IMR-90 (cell line): ENCODE results near the gene CGRRF1. TPM values are rescaled to one million over a fixed set of nuclear protein-coding genes. Genes with fewer than 3 reads are reported as not detected.

Source experiments
- ATAC-seq: fragments of 200-7000 bp; cut with Tn5 transposase; 2 replicates; pipeline ENCODE4 v1.9.1; 2020; ENCODE audit warnings: low read depth, mild to moderate bottlenecking, moderate library complexity
- BruUV-seq: library from RNA; stranded (reverse); fragments of 400-500 nt; replicated peaks from 2 replicates; lab custom pipeline; 2021; lab: Mats Ljungman, UMichigan
- CTCF ChIA-PET: fragments of 300-600 bp; formaldehyde crosslinking; extraction: SDS; loops from one replicate; lab custom pipeline; 2021; ENCODE audit warnings: antibody characterized with exemption; lab: Yijun Ruan, JAX
- POLR2A ChIA-PET: fragments of 300-600 bp; sonication (Branson Sonifier 250); formaldehyde crosslinking; loops from one replicate; lab custom pipeline; 2022; ENCODE audit warnings: antibody characterized with exemption; ENCODE audit not compliant: unreplicated experiment; lab: Charles Lee
- DNase-seq: peaks from one replicate; pipeline ENCODE4 v3.0.0; 2013
- H2AFZ ChIP-seq: replicated peaks from 2 replicates; pipeline ENCODE3; 2013; ENCODE audit warnings: low read length, mild to moderate bottlenecking; ENCODE audit not compliant: poor library complexity
- H2AK5ac ChIP-seq: 2 replicates; pipeline ENCODE4 v1.6.1; 2013; ENCODE audit warnings: low read depth, low read length, inconsistent platforms
- H2AK9ac ChIP-seq: replicated peaks from 2 replicates; pipeline ENCODE3; 2013; ENCODE audit warnings: mild to moderate bottlenecking, low read depth, low read length, moderate library complexity; ENCODE audit not compliant: poor library complexity
- H2BK120ac ChIP-seq: 2 replicates; pipeline ENCODE4 v1.6.1; 2013; ENCODE audit warnings: low read depth, low read length, inconsistent platforms
- H2BK15ac ChIP-seq: 3 replicates; pipeline ENCODE4 v1.6.1; 2013; ENCODE audit warnings: low read depth, low read length, inconsistent platforms
- H2BK20ac ChIP-seq: 2 replicates; pipeline ENCODE4 v1.6.1; 2013; ENCODE audit warnings: low read depth, mild to moderate bottlenecking, inconsistent platforms, low read length, moderate library complexity
- H2BK5ac ChIP-seq: 2 replicates; pipeline ENCODE4 v1.6.1; 2013; ENCODE audit warnings: mild to moderate bottlenecking, low read depth, low read length, inconsistent platforms; ENCODE audit not compliant: poor library complexity, severe bottlenecking
- H3K14ac ChIP-seq: replicated peaks from 2 replicates; pipeline ENCODE4 v1.6.1; 2013; ENCODE audit warnings: low read depth, low read length, inconsistent platforms
- H3K18ac ChIP-seq: 2 replicates; pipeline ENCODE4 v1.6.1; 2013; ENCODE audit warnings: low read depth, low read length, control low read depth
- H3K23ac ChIP-seq: 2 replicates; pipeline ENCODE4 v1.6.1; 2013; ENCODE audit warnings: low read depth, low read length, inconsistent platforms
- H3K27ac ChIP-seq: 2 replicates; pipeline ENCODE4 v1.5.1; 2013; ENCODE audit warnings: mild to moderate bottlenecking, control low read depth, low read length; ENCODE audit not compliant: insufficient read depth
- H3K27me3 ChIP-seq: 2 replicates; pipeline ENCODE4 v1.6.1; 2013; ENCODE audit warnings: low read length; ENCODE audit not compliant: control insufficient read depth, insufficient read depth
- H3K36me3 ChIP-seq: 2 replicates; pipeline ENCODE4 v1.6.1; 2013; ENCODE audit warnings: low read length, mixed read lengths; ENCODE audit not compliant: control insufficient read depth, insufficient read depth
- H3K4ac ChIP-seq: 2 replicates; pipeline ENCODE4 v1.6.1; 2013; ENCODE audit warnings: low read depth, low read length, inconsistent platforms
- H3K4me1 ChIP-seq: 2 replicates; pipeline ENCODE4 v1.6.1; 2013; ENCODE audit warnings: low read length, mixed read lengths; ENCODE audit not compliant: control insufficient read depth, insufficient read depth
- H3K4me2 ChIP-seq: 2 replicates; pipeline ENCODE4 v1.6.1; 2013; ENCODE audit warnings: low read depth, mild to moderate bottlenecking, control low read depth, low read length, moderate library complexity
- H3K4me3 ChIP-seq: 2 replicates; pipeline ENCODE4 v1.5.1; 2013; ENCODE audit warnings: low read depth, mild to moderate bottlenecking, control low read depth, low read length, moderate library complexity; ENCODE audit not compliant: insufficient read depth
- H3K56ac ChIP-seq: 2 replicates; pipeline ENCODE4 v1.6.1; 2013; ENCODE audit warnings: low read length, inconsistent platforms; ENCODE audit not compliant: insufficient read depth; ENCODE audit errors: extremely low read depth
- H3K79me1 ChIP-seq, 2 experiments: 2 replicates each; pipeline ENCODE4 v1.6.1; 2013; ENCODE audit warnings: low read length in 2 of 2, inconsistent platforms in 1 of 2, low read depth in 1 of 2
- H3K9ac ChIP-seq: 2 replicates; pipeline ENCODE4 v1.6.1; 2013; ENCODE audit warnings: low read depth, low read length, control low read depth
- H3K9me1 ChIP-seq: 2 replicates; pipeline ENCODE4 v1.6.1; 2013; ENCODE audit warnings: low read length, inconsistent platforms; ENCODE audit not compliant: insufficient read depth
- H3K9me3 ChIP-seq: 2 replicates; pipeline ENCODE4 v1.6.1; 2013; ENCODE audit warnings: low read length; ENCODE audit not compliant: control insufficient read depth, insufficient read depth
- H4K20me1 ChIP-seq: 2 replicates; pipeline ENCODE4 v1.6.1; 2013; ENCODE audit warnings: low read length, inconsistent platforms; ENCODE audit not compliant: insufficient read depth
- H4K5ac ChIP-seq: 2 replicates; pipeline ENCODE4 v1.6.1; 2013; ENCODE audit warnings: mild to moderate bottlenecking, low read depth, low read length, control low read depth
- H4K8ac ChIP-seq, 2 experiments: 2 replicates each; pipeline ENCODE4 v1.6.1; 2013; ENCODE audit warnings: low read depth in 2 of 2, low read length in 2 of 2, control low read depth in 1 of 2, inconsistent platforms in 1 of 2
- H4K91ac ChIP-seq: 2 replicates; pipeline ENCODE4 v1.6.1; 2013; ENCODE audit warnings: low read depth, low read length, inconsistent platforms; ENCODE audit not compliant: insufficient read depth
- CEBPB ChIP-seq: IDR thresholded peaks from 2 replicates; pipeline ENCODE4 v1.6.1; 2012; ENCODE audit warnings: low read depth, low read length, improper control_type of control experiment
- MAFK ChIP-seq: IDR thresholded peaks from 2 replicates; pipeline ENCODE4 v1.6.1; 2012; ENCODE audit warnings: low read depth, low read length, improper control_type of control experiment
- MXI1 ChIP-seq: IDR thresholded peaks from 2 replicates; pipeline ENCODE4 v1.6.1; 2012; ENCODE audit warnings: low read depth, mild to moderate bottlenecking, low read length, moderate library complexity, borderline replicate concordance
- POLR2A ChIP-seq: IDR thresholded peaks from 2 replicates; pipeline ENCODE4 v1.6.1; 2012; ENCODE audit warnings: mild to moderate bottlenecking, low read depth, low read length
- RAD21 ChIP-seq: IDR thresholded peaks from 2 replicates; pipeline ENCODE4 v1.6.1; 2012; ENCODE audit warnings: low read length, improper control_type of control experiment
- RCOR1 ChIP-seq: IDR thresholded peaks from 2 replicates; pipeline ENCODE4 v1.6.1; 2012; ENCODE audit warnings: mild to moderate bottlenecking, low read length, improper control_type of control experiment; ENCODE audit not compliant: insufficient replicate concordance
- RFX5 ChIP-seq: IDR thresholded peaks from 2 replicates; pipeline ENCODE4 v1.8.0; 2012; ENCODE audit warnings: low read depth, mild to moderate bottlenecking, low read length, moderate library complexity
- WGBS, 2 experiments: methylation state at CpG; one replicate each; pipeline versions ENCODE4 v1.1.5 to v1.1.7; 2013; ENCODE audit warnings: missing lambda C conversion rate in 2 of 2; ENCODE audit not compliant: insufficient read length in 1 of 2; ENCODE audit errors: extremely low coverage in 2 of 2; 5-methylcytosine and 5-hydroxymethylcytosine counted together
- dilution Hi-C: fragments of 300-500 bp; cut with HindIII; formaldehyde crosslinking; loops from one replicate; pipeline ENCODE4 v1.14.3; 2018; ENCODE audit warnings: low sequenced_read_pairs; ENCODE audit not compliant: unreplicated experiment
- in situ Hi-C: fragments of 300-500 bp; cut with MboI; formaldehyde crosslinking; loops from 3 replicates; pipeline ENCODE4 v1.14.3; 2019; ENCODE audit warnings: low sequenced_read_pairs, inconsistent platforms, mixed read lengths
- intact Hi-C: fragments of 100-400 bp; cut with micrococcal nuclease; formaldehyde crosslinking; loops from 2 replicates; pipeline ENCODE4 v1.10.0; 2022
- polyA plus RNA-seq, 3 experiments: library from polyadenylated mRNA; depleted of rRNA; stranded (reverse); fragments of >200 nt; gene quantifications; 2 replicates each; pipeline ENCODE4 v1.2.3, GENCODE V29; 2012; ENCODE audit warnings: low replicate concordance in 1 of 3
- total RNA-seq: library from RNA; depleted of rRNA; stranded (reverse); fragments of >200 nt; gene quantifications from 2 replicates; pipeline ENCODE4 v1.2.3, GENCODE V29; 2012
- TF ChIP-seq, protein P1 (sequence below): conservative IDR thresholded peaks from 2 replicates; pipeline ENCODE4 v1.5.1; 2012; ENCODE audit warnings: mild to moderate bottlenecking, low read depth, low read length, improper control_type of control experiment
- TF ChIP-seq, protein P2 (sequence below): fragments of 150-350 bp; IDR thresholded peaks from 2 replicates; pipeline ENCODE4 v1.6.1; 2017; ENCODE audit warnings: mild to moderate bottlenecking, antibody characterized with exemption, low read length, low read depth
- TF ChIP-seq, protein P3 (sequence below): fragments of 150-350 bp; IDR thresholded peaks from 2 replicates; pipeline ENCODE4 v1.6.1; 2016; ENCODE audit warnings: low read depth, mild to moderate bottlenecking, low read length, moderate library complexity, borderline replicate concordance

The CGRRF1 gene
- total and polyA plus RNA-seq, 2 of the 4 experiments (the other 2 are of a cell fraction) = 6.0 to 13.8 TPM

DNA sequence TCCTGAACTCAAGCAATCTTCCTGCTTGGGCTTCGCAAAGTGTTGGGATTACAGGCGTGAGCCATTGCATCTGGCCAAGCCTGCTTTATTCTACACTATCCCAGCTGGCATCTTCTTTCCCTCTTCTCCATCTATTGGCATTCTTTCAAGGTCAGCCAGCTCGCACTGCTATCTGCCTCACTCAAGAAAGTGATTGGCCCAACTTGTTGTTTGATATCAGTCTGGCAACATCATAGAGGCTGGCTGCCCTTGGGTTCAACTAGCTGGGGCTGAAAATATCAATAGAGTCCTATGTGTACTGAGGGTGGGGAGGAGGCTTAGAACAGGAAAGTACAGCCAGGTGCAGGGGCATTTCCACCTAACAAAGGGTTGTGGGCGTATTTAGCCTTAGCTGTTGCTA lies 38.1 kb upstream of the CGRRF1 start:
- in situ Hi-C loops = no loop called here
- Histone ChIP-seq H3K36me3 (peaks cover 5% of the 10 kb centered on the region), H3K4me3 (no peak overlapping the region), H3K4me1 (no peaks in the 10 kb centered on the region), H3K9me1 (no peaks in the 10 kb centered on the region), H3K9ac (no peak overlapping the region), H2AK9ac (no peak overlapping the region), H3K14ac (no peak overlapping the region), H4K5ac (no peak overlapping the region), H2BK5ac (no peak overlapping the region), H4K20me1 (no peaks in the 10 kb centered on the region), H3K4me2 (no peak overlapping the region), H3K79me1 (no peaks in the 10 kb centered on the region; a peak in 2 of 4 replicates), H3K18ac (no peak overlapping the region), H2BK120ac (no peak overlapping the region), H2BK20ac (no peak overlapping the region), H2AFZ (no peak overlapping the region), H3K56ac (no peak overlapping the region), H2BK15ac (no peak overlapping the region), H3K23ac (no peak overlapping the region), H4K91ac (no peak overlapping the region), H3K27ac (no peak overlapping the region), H3K27me3 (no peaks in the 10 kb centered on the region), H4K8ac (no peak overlapping the region), H3K9me3 (peaks cover 5% of the 10 kb centered on the region; the same call in 1 of the 2 replicates), H3K4ac (no peak overlapping the region), H2AK5ac (no peak overlapping the region)
- POLR2A ChIA-PET = no interaction called here
- intact Hi-C loops = no loop called here
- dilution Hi-C loops = no loop called here
- no TSS peak for BruUV-seq
- no peak for TF ChIP-seq RCOR1
- no peak for TF ChIP-seq CEBPB
- TF ChIP-seq RAD21 = no peak
- TF ChIP-seq, protein P1, sequence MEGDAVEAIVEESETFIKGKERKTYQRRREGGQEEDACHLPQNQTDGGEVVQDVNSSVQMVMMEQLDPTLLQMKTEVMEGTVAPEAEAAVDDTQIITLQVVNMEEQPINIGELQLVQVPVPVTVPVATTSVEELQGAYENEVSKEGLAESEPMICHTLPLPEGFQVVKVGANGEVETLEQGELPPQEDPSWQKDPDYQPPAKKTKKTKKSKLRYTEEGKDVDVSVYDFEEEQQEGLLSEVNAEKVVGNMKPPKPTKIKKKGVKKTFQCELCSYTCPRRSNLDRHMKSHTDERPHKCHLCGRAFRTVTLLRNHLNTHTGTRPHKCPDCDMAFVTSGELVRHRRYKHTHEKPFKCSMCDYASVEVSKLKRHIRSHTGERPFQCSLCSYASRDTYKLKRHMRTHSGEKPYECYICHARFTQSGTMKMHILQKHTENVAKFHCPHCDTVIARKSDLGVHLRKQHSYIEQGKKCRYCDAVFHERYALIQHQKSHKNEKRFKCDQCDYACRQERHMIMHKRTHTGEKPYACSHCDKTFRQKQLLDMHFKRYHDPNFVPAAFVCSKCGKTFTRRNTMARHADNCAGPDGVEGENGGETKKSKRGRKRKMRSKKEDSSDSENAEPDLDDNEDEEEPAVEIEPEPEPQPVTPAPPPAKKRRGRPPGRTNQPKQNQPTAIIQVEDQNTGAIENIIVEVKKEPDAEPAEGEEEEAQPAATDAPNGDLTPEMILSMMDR = no peak
- no peak for TF ChIP-seq RFX5
- no peak for TF ChIP-seq POLR2A
- TF ChIP-seq MXI1 = no peak
- TF ChIP-seq, protein P2, sequence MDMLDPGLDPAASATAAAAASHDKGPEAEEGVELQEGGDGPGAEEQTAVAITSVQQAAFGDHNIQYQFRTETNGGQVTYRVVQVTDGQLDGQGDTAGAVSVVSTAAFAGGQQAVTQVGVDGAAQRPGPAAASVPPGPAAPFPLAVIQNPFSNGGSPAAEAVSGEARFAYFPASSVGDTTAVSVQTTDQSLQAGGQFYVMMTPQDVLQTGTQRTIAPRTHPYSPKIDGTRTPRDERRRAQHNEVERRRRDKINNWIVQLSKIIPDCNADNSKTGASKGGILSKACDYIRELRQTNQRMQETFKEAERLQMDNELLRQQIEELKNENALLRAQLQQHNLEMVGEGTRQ = no peak
- TF ChIP-seq MAFK = no peak
- TF ChIP-seq, protein P3, sequence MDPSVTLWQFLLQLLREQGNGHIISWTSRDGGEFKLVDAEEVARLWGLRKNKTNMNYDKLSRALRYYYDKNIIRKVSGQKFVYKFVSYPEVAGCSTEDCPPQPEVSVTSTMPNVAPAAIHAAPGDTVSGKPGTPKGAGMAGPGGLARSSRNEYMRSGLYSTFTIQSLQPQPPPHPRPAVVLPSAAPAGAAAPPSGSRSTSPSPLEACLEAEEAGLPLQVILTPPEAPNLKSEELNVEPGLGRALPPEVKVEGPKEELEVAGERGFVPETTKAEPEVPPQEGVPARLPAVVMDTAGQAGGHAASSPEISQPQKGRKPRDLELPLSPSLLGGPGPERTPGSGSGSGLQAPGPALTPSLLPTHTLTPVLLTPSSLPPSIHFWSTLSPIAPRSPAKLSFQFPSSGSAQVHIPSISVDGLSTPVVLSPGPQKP = no peak
- CTCF ChIA-PET = no interaction called here
- DNase-seq = no peak
- ATAC-seq = no peak
- WGBS, 2 experiments = 79% methylated on average over 2 of the region's 4 CpGs; no CpG with 5 or more reads in 1 of the 2 experiments
